NT2/D1 (cell line): ENCODE measurements around the gene PRKG1.

Experiments
- YY1 ChIP-seq: IDR thresholded peaks from 2 replicates; pipeline ENCODE4 v1.6.1; 2011; ENCODE audit not compliant: insufficient read length, insufficient read depth
- ZNF274 ChIP-seq: IDR thresholded peaks from 2 replicates; pipeline ENCODE4 v1.6.1; 2011; ENCODE audit warnings: mild to moderate bottlenecking, low read depth, low read length

DNA sequence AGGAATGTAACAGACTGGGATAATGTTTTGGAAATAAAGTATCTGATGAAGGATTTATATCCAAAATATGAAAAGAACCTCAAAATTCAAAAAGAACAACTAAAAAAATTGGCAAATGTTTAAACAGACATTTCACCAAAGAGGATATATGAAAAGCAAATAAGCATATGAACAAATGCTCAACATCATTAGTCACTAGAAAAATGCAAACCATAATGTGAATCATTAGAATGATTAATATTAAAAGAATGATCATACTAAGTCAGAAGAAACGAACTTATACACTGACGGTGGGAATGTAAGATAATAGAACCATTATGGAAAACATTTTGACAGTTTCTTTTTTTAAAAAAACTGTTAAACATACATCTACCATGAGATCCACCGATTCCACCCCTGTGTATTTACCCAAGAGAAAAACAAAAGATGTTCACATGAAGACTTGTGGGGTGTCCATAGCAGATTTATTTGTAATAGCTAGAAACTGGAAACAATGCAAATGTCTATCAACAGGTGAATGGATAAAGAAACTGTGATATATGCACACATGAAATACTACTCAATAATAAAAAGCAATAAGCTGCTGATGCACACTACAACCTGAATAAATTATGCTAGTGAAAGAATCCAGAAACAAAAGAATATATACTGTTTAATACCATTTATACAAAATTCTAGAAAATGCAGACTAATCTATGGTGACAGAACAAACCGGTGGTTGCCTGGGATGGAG lies 35.7 kb downstream of the PRKG1 start:
- TF ChIP-seq YY1: no peak
- TF ChIP-seq ZNF274: no peak
